HL-60 (cell line): ENCODE data around the gene ZNRF2.

Experiments
- CTCF ChIP-seq: IDR thresholded peaks from one replicate; pipeline ENCODE4 v1.5.1; 2011; ENCODE audit warnings: low read length, control low read depth, inconsistent platforms; ENCODE audit not compliant: insufficient read depth
- POLR2AphosphoS5 ChIP-seq: IDR thresholded peaks from 2 replicates; pipeline ENCODE4 v1.6.1; 2012; ENCODE audit warnings: low read depth
- REST ChIP-seq: IDR thresholded peaks from 2 replicates; pipeline ENCODE4 v1.6.1; 2012; ENCODE audit warnings: low read depth; ENCODE audit not compliant: insufficient replicate concordance

- TF ChIP-seq POLR2AphosphoS5 (no peak), CTCF (no peak), REST (no peak)
Observed at GRCh38 chr7:30254248-30254647, 30.1 kb upstream of the ZNRF2 start.
